Measurements from ENCODE around the gene COL5A3. TPM values are rescaled to one million over a fixed set of nuclear protein-coding genes. Genes with fewer than 3 reads are reported as not detected.
"Not testable (repeated sequence)": the region's sequence is repeated elsewhere in the genome, so short reads cannot be mapped to it uniquely, and the experiment has no call there.

Gene COL5A3
- total RNA-seq, 2 donors from 2014 or later: 2.0 to 12.7 TPM

GRCh38 chr19:9953802-9954542, 56.3 kb downstream of the COL5A3 start:
- H3K27me3 ChIP-seq (replicated peaks; ENCODE audit: insufficient read depth): no peaks in the 10 kb centered on the region
- no peak overlapping the region for H3K27ac ChIP-seq
- no peak for DNase-seq (ENCODE audit: low spot score)
- 64% methylated on average over 18 of the region's 18 CpGs for WGBS
- TF ChIP-seq POLR2AphosphoS5 (IDR thresholded peaks at IDR 0.05) (no peak), CTCF (IDR thresholded peaks at IDR 0.05) (no peak), POLR2A (IDR thresholded peaks at IDR 0.05) (no peak)
- H3K36me3 ChIP-seq: no peaks in the 10 kb centered on the region
- no peaks in the 10 kb centered on the region for H3K4me1 ChIP-seq (replicated peaks)
- no peaks in the 10 kb centered on the region for H3K9me3 ChIP-seq
- intact Hi-C loops (cut with DNase I): no loop called here
- no peak overlapping the region for H3K4me3 ChIP-seq

DNA sequence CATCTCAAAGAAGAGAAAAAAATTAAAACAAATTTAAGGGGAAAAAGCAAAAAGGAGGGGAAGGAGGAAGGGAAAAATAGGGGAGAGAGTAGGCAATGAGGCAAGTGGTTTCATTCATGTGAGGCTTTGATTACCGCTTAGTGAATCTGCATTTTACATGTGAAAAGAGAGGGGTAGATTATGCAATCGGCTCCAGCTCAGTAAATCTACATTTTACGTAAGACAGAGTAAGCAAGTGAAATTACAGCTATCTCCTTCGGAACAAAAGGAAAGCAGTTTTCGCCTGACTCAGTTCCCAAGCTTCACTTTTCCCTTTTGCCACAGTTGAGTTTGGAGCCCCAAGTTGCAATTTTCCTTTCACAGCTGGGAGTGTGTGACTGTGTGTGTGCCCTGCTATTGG, 58.0 kb downstream of the COL5A3 start:
- 75% methylated on average over 5 of the region's 5 CpGs for WGBS
- no peaks in the 10 kb centered on the region for H3K36me3 ChIP-seq

GRCh38 chr19:9947441-9947840, 62.9 kb downstream of the COL5A3 start:
- no peak for TF ChIP-seq CTCF (IDR thresholded peaks at IDR 0.05)
- no peak for TF ChIP-seq POLR2AphosphoS5 (IDR thresholded peaks at IDR 0.05)
- TF ChIP-seq POLR2A (IDR thresholded peaks at IDR 0.05): no peak
- H3K4me3 ChIP-seq: no peak overlapping the region
- intact Hi-C loops (cut with DNase I): no loop called here
- H3K27me3 ChIP-seq (replicated peaks; ENCODE audit: insufficient read depth): no peaks in the 10 kb centered on the region
- no peaks in the 10 kb centered on the region for H3K36me3 ChIP-seq
- no peak for DNase-seq (ENCODE audit: low spot score)
- H3K4me1 ChIP-seq (replicated peaks): peaks cover 4% of the 10 kb centered on the region
- H3K27ac ChIP-seq: no peak overlapping the region
- H3K9me3 ChIP-seq: no peaks in the 10 kb centered on the region
- WGBS: 79% methylated on average over 4 of the region's 4 CpGs

More for the DNA sequence above, 58.0 kb downstream of the COL5A3 start:
- no peak for DNase-seq (ENCODE audit: low spot score)
- no peak overlapping the region for H3K27ac ChIP-seq
- TF ChIP-seq POLR2A (IDR thresholded peaks at IDR 0.05) (no peak), POLR2AphosphoS5 (IDR thresholded peaks at IDR 0.05) (no peak)
- no peaks in the 10 kb centered on the region for H3K9me3 ChIP-seq
- intact Hi-C loops (cut with DNase I): no loop called here
- H3K4me1 ChIP-seq (replicated peaks): no peaks in the 10 kb centered on the region
- H3K27me3 ChIP-seq (replicated peaks; ENCODE audit: insufficient read depth): no peaks in the 10 kb centered on the region
- no peak overlapping the region for H3K4me3 ChIP-seq

- WGBS: 84% methylated on average over 7 of the region's 7 CpGs
- H3K36me3 ChIP-seq; H3K27me3 ChIP-seq (replicated peaks; ENCODE audit: insufficient read depth); H3K9me3 ChIP-seq; DNase-seq (ENCODE audit: low spot score); H3K27ac ChIP-seq; H3K4me3 ChIP-seq; H3K4me1 ChIP-seq (replicated peaks); intact Hi-C loops (cut with DNase I): not testable (repeated sequence)
Observed at GRCh38 chr19:9946528-9947125, 63.7 kb downstream of the COL5A3 start.

DNA sequence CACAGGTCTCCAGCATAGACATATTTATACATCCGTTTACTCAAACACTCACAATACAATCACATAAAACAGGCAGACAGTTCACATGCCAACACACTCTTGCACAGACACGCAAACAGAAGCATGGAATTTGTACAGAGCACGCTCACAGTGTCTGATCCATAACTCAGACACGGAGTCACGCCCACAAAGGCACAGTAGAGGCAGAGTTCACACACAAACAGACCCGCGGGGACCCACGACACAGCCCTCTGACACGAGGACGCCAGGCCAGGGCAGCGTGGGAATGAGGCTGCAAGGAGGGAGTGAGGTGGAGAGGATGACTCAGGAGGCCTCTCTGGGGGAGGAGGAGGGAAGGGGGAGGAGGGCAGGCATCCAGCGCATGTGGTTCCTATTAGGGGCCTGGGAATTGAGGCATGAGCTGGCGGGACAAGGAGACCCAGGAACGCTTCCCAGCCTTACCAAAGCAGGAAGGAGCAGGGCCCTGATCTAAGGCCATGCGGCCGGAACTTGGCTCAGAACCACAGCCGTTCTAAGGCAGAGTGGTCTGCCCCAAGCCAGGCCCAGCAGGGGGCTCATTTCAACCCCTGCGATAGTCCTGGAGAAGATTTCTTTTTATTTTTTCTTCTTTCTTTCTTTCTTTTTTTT, 64.9 kb downstream of the COL5A3 start:
- 3% methylated on average over 18 of the region's 18 CpGs for WGBS

More for the DNA sequence above, 64.9 kb downstream of the COL5A3 start:
- no peak for TF ChIP-seq CTCF (IDR thresholded peaks at IDR 0.05)
- TF ChIP-seq POLR2AphosphoS5 (IDR thresholded peaks at IDR 0.05): peak; percentile 66
- Histone ChIP-seq H3K36me3 (no peaks in the 10 kb centered on the region), H3K4me3 (no peak overlapping the region), H3K4me1 (replicated peaks) (peaks cover 4% of the 10 kb centered on the region), H3K27ac (peak overlapping the region; percentile 63 to 64), H3K9me3 (no peaks in the 10 kb centered on the region), H3K27me3 (replicated peaks; ENCODE audit: insufficient read depth) (no peaks in the 10 kb centered on the region)
- intact Hi-C loops (cut with DNase I): no loop called here
- DNase-seq (ENCODE audit: low spot score): peak; percentile 60

All from prostate gland (tissue), 2 donors.